ENCODE measurements around the gene ABI1. TPM values are rescaled to one million over a fixed set of nuclear protein-coding genes. Genes with fewer than 3 reads are reported as not detected.

Gene ABI1
- total RNA-seq, 2 experiments from 2014 or later = 83.2 to 83.6 TPM

GRCh38 chr10:26773633-26774032, 87.1 kb downstream of the ABI1 start:
- ChIA-PET CTCF (no interaction called here), POLR2A (no interaction called here)
- no peak overlapping the region for H3K27ac ChIP-seq (ENCODE audit: low read depth in 1 of 2, low read length in 2 of 2)
- Mint-ChIP-seq H3K27ac (peak overlapping the region; percentile 76), H3K27me3 (no peaks in the 10 kb centered on the region), H3K4me1 (ENCODE audit: low read depth) (peaks cover 77% of the 10 kb centered on the region), H3K36me3 (ENCODE audit: low read depth) (peaks cover 53% of the 10 kb centered on the region), H3K9me3 (no peaks in the 10 kb centered on the region), H3K4me3 (no peak overlapping the region)
- H3K27me3 ChIP-seq (ENCODE audit: control insufficient read depth in 1 of 2, insufficient read depth in 2 of 2, low read length in 2 of 2) = no peaks in the 10 kb centered on the region
- TF ChIP-seq CTCF (IDR thresholded peaks at IDR 0.05) = no peak
- no peak for DNase-seq
- no peak overlapping the region for H3K4me3 ChIP-seq (ENCODE audit: low read length)
- H3K9me3 ChIP-seq (ENCODE audit: control insufficient read depth in 1 of 2, insufficient read depth in 1 of 2, low read length in 2 of 2) = no peaks in the 10 kb centered on the region
- peaks cover 7% of the 10 kb centered on the region for H3K36me3 ChIP-seq (ENCODE audit: insufficient read depth, low read length)
- peaks cover 4% of the 10 kb centered on the region for H3K4me1 ChIP-seq (ENCODE audit: insufficient read depth, low read length)
- ATAC-seq (ENCODE audit: poor library complexity) = no peak
- intact Hi-C loops (cut with DNase I, micrococcal nuclease) = no loop called here

- H3K9me3 ChIP-seq (ENCODE audit: control insufficient read depth in 1 of 2, insufficient read depth in 1 of 2, low read length in 2 of 2) = no peaks in the 10 kb centered on the region
- H3K9me3 Mint-ChIP-seq = no peaks in the 10 kb centered on the region
- H3K4me1 Mint-ChIP-seq (ENCODE audit: low read depth) = peaks cover 45% of the 10 kb centered on the region
- H3K4me3 Mint-ChIP-seq = no peak overlapping the region
- no peaks in the 10 kb centered on the region for H3K27me3 ChIP-seq (ENCODE audit: control insufficient read depth in 1 of 2, insufficient read depth in 2 of 2, low read length in 2 of 2)
- H3K4me3 ChIP-seq (ENCODE audit: low read length) = no peak overlapping the region
- H3K36me3 Mint-ChIP-seq (ENCODE audit: low read depth) = peaks cover 58% of the 10 kb centered on the region
- ATAC-seq (ENCODE audit: poor library complexity) = no peak
- H3K27ac ChIP-seq (ENCODE audit: low read depth in 1 of 2, low read length in 2 of 2) = no peak overlapping the region
- H3K27ac Mint-ChIP-seq = no peak overlapping the region
- POLR2A ChIA-PET = no interaction called here
- no peak for DNase-seq
- intact Hi-C loops (cut with DNase I, micrococcal nuclease) = no loop called here
- TF ChIP-seq CTCF (IDR thresholded peaks at IDR 0.05) = no peak
- CTCF ChIA-PET = no interaction called here
- peaks cover 34% of the 10 kb centered on the region for H3K36me3 ChIP-seq (ENCODE audit: insufficient read depth, low read length)
- H3K27me3 Mint-ChIP-seq = no peaks in the 10 kb centered on the region
- H3K4me1 ChIP-seq (ENCODE audit: insufficient read depth, low read length) = no peaks in the 10 kb centered on the region
These were observed 90.7 kb downstream of the ABI1 start for GRCh38 chr10:26770069-26770468.

- no peaks in the 10 kb centered on the region for H3K27me3 ChIP-seq (ENCODE audit: control insufficient read depth in 1 of 2, insufficient read depth in 2 of 2, low read length in 2 of 2)
- DNase-seq (no peak), ATAC-seq (ENCODE audit: poor library complexity) (no peak)
- no peak overlapping the region for H3K4me3 ChIP-seq (ENCODE audit: low read length)
- H3K4me1 ChIP-seq (ENCODE audit: insufficient read depth, low read length) = no peaks in the 10 kb centered on the region
- intact Hi-C loops (cut with DNase I, micrococcal nuclease) = no loop called here
- Mint-ChIP-seq H3K27me3 (no peaks in the 10 kb centered on the region), H3K27ac (no peak overlapping the region), H3K4me3 (no peak overlapping the region), H3K9me3 (no peaks in the 10 kb centered on the region), H3K36me3 (ENCODE audit: low read depth) (peaks cover 73% of the 10 kb centered on the region), H3K4me1 (ENCODE audit: low read depth) (peaks cover 10% of the 10 kb centered on the region)
- TF ChIP-seq CTCF (IDR thresholded peaks at IDR 0.05) = no peak
- POLR2A ChIA-PET = no interaction called here
- no peaks in the 10 kb centered on the region for H3K9me3 ChIP-seq (ENCODE audit: control insufficient read depth in 1 of 2, insufficient read depth in 1 of 2, low read length in 2 of 2)
- CTCF ChIA-PET = no interaction called here
- H3K36me3 ChIP-seq (ENCODE audit: insufficient read depth, low read length) = peaks cover 62% of the 10 kb centered on the region
- H3K27ac ChIP-seq (ENCODE audit: low read depth in 1 of 2, low read length in 2 of 2) = no peak overlapping the region
These were observed 95.2 kb downstream of the ABI1 start for GRCh38 chr10:26765549-26765948.
